HEK293 (cell line): ENCODE data around the gene C2CD2.

ENCODE experiments used
- KLF1 ChIP-seq: fragments of 450-650 bp; formaldehyde crosslinking; IDR thresholded peaks from 2 replicates; pipeline ENCODE4 v1.5.1; 2016; ENCODE audit warnings: missing biosample characterization, missing genetic modification characterization
- MYNN ChIP-seq: fragments of 450-650 bp; formaldehyde crosslinking; IDR thresholded peaks from 2 replicates; pipeline ENCODE4 v1.5.1; 2016; ENCODE audit warnings: missing biosample characterization, missing genetic modification characterization, borderline replicate concordance
- PATZ1 ChIP-seq: fragments of 450-650 bp; formaldehyde crosslinking; IDR thresholded peaks from 2 replicates; pipeline ENCODE4 v1.5.1; 2016; ENCODE audit warnings: missing biosample characterization, missing genetic modification characterization
- REST ChIP-seq: fragments of 450-650 bp; formaldehyde crosslinking; IDR thresholded peaks from 2 replicates; pipeline ENCODE4 v1.5.1; 2016; ENCODE audit warnings: missing biosample characterization, missing genetic modification characterization
- YY1 ChIP-seq: fragments of 450-650 bp; formaldehyde crosslinking; IDR thresholded peaks from 2 replicates; pipeline ENCODE4 v1.5.1; 2018; ENCODE audit warnings: missing biosample characterization, missing genetic modification characterization
- ZBTB21 ChIP-seq: fragments of 450-650 bp; formaldehyde crosslinking; IDR thresholded peaks from 2 replicates; pipeline ENCODE4 v1.5.1; 2017; ENCODE audit warnings: missing biosample characterization, missing genetic modification characterization
- ZFP3 ChIP-seq: fragments of 450-650 bp; formaldehyde crosslinking; IDR thresholded peaks from 2 replicates; pipeline ENCODE4 v1.5.1; 2016; ENCODE audit warnings: low read depth, missing biosample characterization, missing genetic modification characterization
- ZFP37 ChIP-seq: fragments of 450-650 bp; formaldehyde crosslinking; IDR thresholded peaks from 2 replicates; pipeline ENCODE4 v1.5.1; 2016; ENCODE audit warnings: missing biosample characterization, missing genetic modification characterization
- ZNF138 ChIP-seq: fragments of 450-650 bp; formaldehyde crosslinking; IDR thresholded peaks from 2 replicates; pipeline ENCODE4 v1.5.1; 2016; ENCODE audit warnings: missing biosample characterization, missing genetic modification characterization, borderline replicate concordance
- ZNF175 ChIP-seq: fragments of 450-650 bp; formaldehyde crosslinking; IDR thresholded peaks from 2 replicates; pipeline ENCODE4 v1.5.1; 2016; ENCODE audit warnings: missing biosample characterization, missing genetic modification characterization
- ZNF292 ChIP-seq: fragments of 450-650 bp; formaldehyde crosslinking; IDR thresholded peaks from 2 replicates; pipeline ENCODE4 v1.5.1; 2016; ENCODE audit warnings: low read depth, missing biosample characterization, missing genetic modification characterization, borderline replicate concordance
- ZNF324 ChIP-seq: fragments of 450-650 bp; formaldehyde crosslinking; IDR thresholded peaks from 2 replicates; pipeline ENCODE4 v1.5.1; 2016; ENCODE audit warnings: missing biosample characterization, missing genetic modification characterization
- ZNF354C ChIP-seq: fragments of 450-650 bp; formaldehyde crosslinking; IDR thresholded peaks from 2 replicates; pipeline ENCODE4 v1.5.1; 2016; ENCODE audit warnings: missing biosample characterization, missing genetic modification characterization, low read depth, borderline replicate concordance
- ZNF398 ChIP-seq: fragments of 450-650 bp; formaldehyde crosslinking; IDR thresholded peaks from 2 replicates; pipeline ENCODE4 v1.5.1; 2017; ENCODE audit warnings: missing biosample characterization, missing genetic modification characterization
- ZNF423 ChIP-seq: fragments of 450-650 bp; formaldehyde crosslinking; IDR thresholded peaks from 2 replicates; pipeline ENCODE4 v1.5.1; 2016; ENCODE audit warnings: missing biosample characterization, missing genetic modification characterization
- ZNF558 ChIP-seq: fragments of 450-650 bp; formaldehyde crosslinking; IDR thresholded peaks from 2 replicates; pipeline ENCODE4 v1.5.1; 2016; ENCODE audit warnings: missing biosample characterization, missing genetic modification characterization
- ZNF585B ChIP-seq: fragments of 450-650 bp; formaldehyde crosslinking; IDR thresholded peaks from 2 replicates; pipeline ENCODE4 v1.5.1; 2016; ENCODE audit warnings: missing biosample characterization, missing genetic modification characterization
- ZNF596 ChIP-seq: fragments of 450-650 bp; IDR thresholded peaks from 2 replicates; pipeline ENCODE4 v1.5.0; 2018; ENCODE audit warnings: missing biosample characterization, mild to moderate bottlenecking, missing genetic modification characterization, moderate library complexity
- ZNF623 ChIP-seq: fragments of 450-650 bp; formaldehyde crosslinking; IDR thresholded peaks from 2 replicates; pipeline ENCODE4 v1.5.1; 2016; ENCODE audit warnings: missing biosample characterization, missing genetic modification characterization
- ZNF624 ChIP-seq: fragments of 450-650 bp; formaldehyde crosslinking; IDR thresholded peaks from 2 replicates; pipeline ENCODE4 v1.5.1; 2017; ENCODE audit warnings: missing biosample characterization, missing genetic modification characterization
- ZNF654 ChIP-seq: fragments of 450-650 bp; formaldehyde crosslinking; IDR thresholded peaks from 2 replicates; pipeline ENCODE4 v1.5.1; 2016; ENCODE audit warnings: low read depth, missing biosample characterization, missing genetic modification characterization
- ZNF791 ChIP-seq: fragments of 450-650 bp; formaldehyde crosslinking; IDR thresholded peaks from 2 replicates; pipeline ENCODE4 v1.5.1; 2016; ENCODE audit warnings: missing biosample characterization, missing genetic modification characterization
- ZSCAN18 ChIP-seq: fragments of 450-650 bp; formaldehyde crosslinking; IDR thresholded peaks from 2 replicates; pipeline ENCODE4 v1.5.1; 2016; ENCODE audit warnings: missing biosample characterization, missing genetic modification characterization
- TF ChIP-seq, protein P1 (sequence below): fragments of 450-650 bp; formaldehyde crosslinking; IDR thresholded peaks from 2 replicates; pipeline ENCODE4; 2016; ENCODE audit warnings: missing biosample characterization, missing genetic modification characterization
- TF ChIP-seq, protein P2 (sequence below): fragments of 450-650 bp; formaldehyde crosslinking; IDR thresholded peaks from 2 replicates; pipeline ENCODE4 v1.5.0; 2017; ENCODE audit warnings: missing biosample characterization, missing genetic modification characterization, borderline replicate concordance

C2CD2 gene

GRCh38 chr21:41877901-41878830 is 75.7 kb downstream of the C2CD2 start (continued):
- TF ChIP-seq ZNF324 (tag by site-specific recombination) = no peak
- peak; percentile 57 for TF ChIP-seq KLF1 (tag by site-specific recombination)
- TF ChIP-seq, protein P1, sequence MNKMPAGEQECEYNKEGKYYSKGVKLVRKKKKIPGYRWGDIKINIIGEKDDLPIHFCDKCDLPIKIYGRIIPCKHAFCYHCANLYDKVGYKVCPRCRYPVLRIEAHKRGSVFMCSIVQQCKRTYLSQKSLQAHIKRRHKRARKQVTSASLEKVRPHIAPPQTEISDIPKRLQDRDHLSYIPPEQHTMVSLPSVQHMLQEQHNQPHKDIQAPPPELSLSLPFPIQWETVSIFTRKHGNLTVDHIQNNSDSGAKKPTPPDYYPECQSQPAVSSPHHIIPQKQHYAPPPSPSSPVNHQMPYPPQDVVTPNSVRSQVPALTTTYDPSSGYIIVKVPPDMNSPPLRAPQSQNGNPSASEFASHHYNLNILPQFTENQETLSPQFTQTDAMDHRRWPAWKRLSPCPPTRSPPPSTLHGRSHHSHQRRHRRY (tag by site-specific recombination) = no peak
- 0 out of 2 replicates have a peak, but pooled peaks have one; percentile 9 for TF ChIP-seq ZNF623
- TF ChIP-seq, protein P2, sequence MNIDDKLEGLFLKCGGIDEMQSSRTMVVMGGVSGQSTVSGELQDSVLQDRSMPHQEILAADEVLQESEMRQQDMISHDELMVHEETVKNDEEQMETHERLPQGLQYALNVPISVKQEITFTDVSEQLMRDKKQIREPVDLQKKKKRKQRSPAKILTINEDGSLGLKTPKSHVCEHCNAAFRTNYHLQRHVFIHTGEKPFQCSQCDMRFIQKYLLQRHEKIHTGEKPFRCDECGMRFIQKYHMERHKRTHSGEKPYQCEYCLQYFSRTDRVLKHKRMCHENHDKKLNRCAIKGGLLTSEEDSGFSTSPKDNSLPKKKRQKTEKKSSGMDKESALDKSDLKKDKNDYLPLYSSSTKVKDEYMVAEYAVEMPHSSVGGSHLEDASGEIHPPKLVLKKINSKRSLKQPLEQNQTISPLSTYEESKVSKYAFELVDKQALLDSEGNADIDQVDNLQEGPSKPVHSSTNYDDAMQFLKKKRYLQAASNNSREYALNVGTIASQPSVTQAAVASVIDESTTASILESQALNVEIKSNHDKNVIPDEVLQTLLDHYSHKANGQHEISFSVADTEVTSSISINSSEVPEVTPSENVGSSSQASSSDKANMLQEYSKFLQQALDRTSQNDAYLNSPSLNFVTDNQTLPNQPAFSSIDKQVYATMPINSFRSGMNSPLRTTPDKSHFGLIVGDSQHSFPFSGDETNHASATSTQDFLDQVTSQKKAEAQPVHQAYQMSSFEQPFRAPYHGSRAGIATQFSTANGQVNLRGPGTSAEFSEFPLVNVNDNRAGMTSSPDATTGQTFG (tag by site-specific recombination) = no peak
- no peak for TF ChIP-seq MYNN (tag by site-specific recombination)
- TF ChIP-seq ZBTB21 (tag by site-specific recombination) = no peak; the same call in 1 of the 2 replicates
- no peak for TF ChIP-seq ZNF624 (tag by site-specific recombination)
- TF ChIP-seq ZNF791 (tag by site-specific recombination) = no peak; the same call in 1 of the 2 replicates
- no peak for TF ChIP-seq ZNF596
- TF ChIP-seq ZNF138 = no peak
- TF ChIP-seq ZNF398 (tag by site-specific recombination) = peak; percentile 46; the same call in 1 of the 2 replicates
- TF ChIP-seq ZNF423 (tag by site-specific recombination) = no peak
- TF ChIP-seq ZFP37 (tag by site-specific recombination) = no peak
- TF ChIP-seq REST = no peak
- no peak for TF ChIP-seq ZNF558
- TF ChIP-seq YY1 (tag by site-specific recombination) = no peak
- TF ChIP-seq ZNF354C = no peak
- TF ChIP-seq ZNF654 (tag by site-specific recombination) = no peak
- TF ChIP-seq ZNF292 (tag by site-specific recombination) = no peak
- TF ChIP-seq ZSCAN18 (tag by site-specific recombination) = no peak
- TF ChIP-seq ZNF175 (tag by site-specific recombination) = no peak
- TF ChIP-seq ZFP3 (tag by site-specific recombination) = no peak
- peak; percentile 74 for TF ChIP-seq PATZ1 (tag by site-specific recombination)
- TF ChIP-seq ZNF585B (tag by site-specific recombination) = no peak
